Inferior parietal cortex (tissue), 1 donor: ENCODE results near the gene ZBTB5.

Source experiments
- DNase-seq: peaks from one replicate; pipeline ENCODE4 v3.0.0-alpha.2; 2016; ENCODE audit errors: extremely low spot score

ZBTB5 gene

GRCh38 chr9:37424204-37424685 is 41.0 kb downstream of the ZBTB5 start:
- DNase-seq = no peak

DNA sequence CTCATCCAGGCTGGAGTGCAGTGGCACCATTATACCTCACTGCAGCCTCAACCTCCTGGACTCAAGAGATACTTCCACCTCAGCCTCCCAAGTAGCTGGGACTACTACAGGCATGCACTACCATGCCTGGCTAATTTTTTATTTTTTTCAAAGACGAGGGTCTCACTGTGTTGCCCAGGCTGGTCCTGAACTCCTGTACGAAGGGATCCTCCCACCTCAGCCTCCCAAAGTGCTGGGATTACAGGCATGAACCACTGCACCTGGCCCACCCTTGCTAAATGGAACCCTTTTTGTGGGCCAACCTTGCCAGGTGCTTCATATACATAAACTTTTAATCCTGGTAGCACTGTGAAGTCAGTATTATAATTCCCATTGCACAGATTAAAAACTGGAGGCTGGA is 41.7 kb downstream of the ZBTB5 start:
- no peak for DNase-seq

- peak; percentile 88 for DNase-seq
Measured at GRCh38 chr9:37422289-37423104, 42.8 kb downstream of the ZBTB5 start, which contains the start of gene GRHPR. GRHPR (plus strand) TSS chr9:37422696; CDS start chr9:37422751, 55 bp downstream.

GRCh38 chr9:37421914-37422288 is 43.3 kb downstream of the ZBTB5 start:
- DNase-seq = peak; percentile 43

DNA sequence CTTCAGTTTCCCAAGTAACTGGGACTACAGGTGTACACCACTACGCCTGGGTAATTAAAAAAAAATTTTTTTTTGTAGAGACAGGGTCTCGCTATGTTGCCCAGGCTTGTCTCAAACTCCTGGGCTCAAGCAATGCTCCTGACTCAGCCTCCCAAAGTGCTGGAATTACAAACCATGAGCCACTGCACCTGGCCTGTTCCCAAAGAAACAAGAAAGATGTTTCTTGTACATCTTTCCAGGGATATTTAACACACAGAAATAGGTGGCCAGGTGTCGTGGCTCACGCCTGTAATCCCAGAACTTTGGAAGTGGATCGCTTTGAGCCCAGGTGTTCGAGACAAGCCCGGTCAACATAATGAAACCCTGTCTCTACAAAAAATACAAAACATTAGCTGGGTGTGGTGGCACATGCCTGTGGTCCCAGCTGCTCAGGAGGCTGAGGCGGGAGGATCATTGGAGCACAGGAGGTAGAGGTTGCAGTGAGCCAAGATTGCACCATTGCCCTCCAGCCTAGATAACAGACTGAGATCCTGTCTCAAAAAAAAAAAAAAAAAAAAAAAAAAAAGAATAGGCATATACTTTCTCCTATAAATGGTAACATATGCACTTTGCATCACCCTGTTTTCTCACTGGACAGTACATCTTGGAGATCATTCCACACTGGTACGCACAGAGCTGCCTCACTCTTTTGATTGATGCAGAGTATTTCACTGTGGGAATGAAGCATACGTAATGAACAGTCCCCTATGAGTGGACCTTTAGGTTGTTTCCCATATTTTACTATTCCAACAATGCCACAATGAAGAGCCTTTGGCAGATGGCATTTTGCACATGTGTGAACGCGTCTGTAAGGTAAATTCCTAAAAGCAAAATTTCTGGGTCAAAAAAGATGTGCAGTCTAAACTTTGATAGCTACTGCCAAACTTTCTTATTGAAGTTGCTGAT is 44.7 kb downstream of the ZBTB5 start:
- no peak for DNase-seq

DNA sequence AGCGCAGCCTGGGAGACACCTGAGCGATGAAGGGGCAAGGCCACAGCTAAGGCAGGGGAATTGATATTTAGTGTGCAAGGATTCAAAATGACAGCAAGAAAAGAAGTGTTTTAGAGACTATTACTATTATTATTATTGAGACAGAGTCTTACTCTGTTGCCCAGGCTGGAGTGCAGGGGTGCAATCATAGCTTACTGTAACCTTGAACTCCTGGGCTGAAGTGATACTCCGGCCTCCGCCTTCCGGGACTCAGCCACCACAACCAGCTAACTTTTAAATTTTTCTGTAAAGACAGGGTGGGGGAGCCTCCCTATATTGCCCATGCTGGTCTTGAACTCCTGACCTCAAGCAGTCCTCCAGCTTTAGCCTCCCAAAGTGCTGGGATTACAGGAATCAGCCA is 46.0 kb downstream of the ZBTB5 start:
- DNase-seq = no peak

- DNase-seq = no peak
Measured at GRCh38 chr9:37417857-37418618, 47.2 kb downstream of the ZBTB5 start.

- no peak for DNase-seq
Measured at GRCh38 chr9:37417252-37417803, 47.9 kb downstream of the ZBTB5 start.

GRCh38 chr9:37415011-37415719 is 50.1 kb downstream of the ZBTB5 start:
- DNase-seq = peak; percentile 95

GRCh38 chr9:37414503-37414943 is 50.7 kb downstream of the ZBTB5 start:
- no peak for DNase-seq

DNA sequence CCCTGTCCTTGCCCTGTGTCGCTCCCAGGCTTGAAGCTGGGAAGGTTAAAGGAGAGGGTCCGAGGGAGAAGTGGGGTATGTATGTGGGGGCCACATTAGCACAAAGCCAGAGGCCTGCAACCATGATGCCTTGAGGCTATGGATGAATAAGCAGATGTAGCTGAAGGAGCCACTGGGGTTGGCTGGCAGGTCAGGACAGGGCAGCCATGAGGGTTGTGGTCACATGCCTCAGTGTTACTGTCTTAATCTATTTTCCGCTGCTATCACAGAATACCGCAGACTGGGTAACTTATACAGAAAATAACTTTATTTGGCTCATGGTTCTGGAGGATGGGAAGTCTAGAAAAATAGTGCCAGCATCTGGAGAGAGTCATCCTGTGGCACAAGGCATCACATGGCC is 51.9 kb downstream of the ZBTB5 start:
- no peak for DNase-seq

DNA sequence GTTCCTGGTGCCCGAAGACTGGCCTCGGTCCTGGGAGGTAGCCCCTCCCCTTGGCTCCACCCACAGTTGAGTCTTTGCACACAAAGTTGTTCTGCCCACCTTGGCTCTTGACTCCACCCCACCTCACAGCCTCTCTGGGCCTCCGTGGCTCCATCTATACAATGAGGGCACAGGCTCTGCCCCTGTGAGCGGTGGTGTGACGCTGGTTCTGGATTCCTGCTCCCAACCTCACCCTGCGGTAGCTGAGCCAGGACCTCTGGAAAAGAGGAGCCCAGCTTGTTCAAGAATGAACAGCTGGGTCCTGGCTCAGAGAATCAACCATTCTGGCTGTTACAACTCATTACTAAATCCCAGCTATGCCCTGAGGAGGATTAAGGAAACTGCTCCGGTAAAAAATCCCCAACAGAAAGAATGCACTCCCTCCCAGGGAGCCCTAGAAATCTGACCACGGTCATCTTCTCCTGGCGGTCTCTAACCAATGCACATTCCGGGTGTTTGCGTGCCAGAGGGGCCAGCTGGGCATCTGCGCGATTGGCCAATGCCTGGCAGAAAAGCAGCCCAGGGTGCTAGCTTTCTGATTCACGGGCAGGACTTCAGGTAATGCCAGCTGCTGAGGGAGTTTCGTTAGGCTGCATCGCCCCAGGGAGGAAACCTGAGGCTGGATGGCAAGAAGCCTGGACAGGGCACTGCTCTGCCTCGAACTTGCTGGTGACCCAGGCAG is 52.7 kb downstream of the ZBTB5 start:
- DNase-seq = no peak

GRCh38 chr9:37410969-37411785 is 54.1 kb downstream of the ZBTB5 start:
- no peak for DNase-seq

GRCh38 chr9:37410354-37410861 is 54.8 kb downstream of the ZBTB5 start:
- DNase-seq = no peak

- DNase-seq = no peak
Measured at GRCh38 chr9:37408933-37409710, 56.1 kb downstream of the ZBTB5 start.

- no peak for DNase-seq
Measured at GRCh38 chr9:37407468-37407867, 57.8 kb downstream of the ZBTB5 start.

- no peak for DNase-seq
Measured at GRCh38 chr9:37406603-37407401, 58.4 kb downstream of the ZBTB5 start.
